ENCODE measurements around the gene PDGFC.
"Not testable (repeated sequence)": the region's sequence is repeated elsewhere in the genome, so short reads cannot be mapped to it uniquely, and the experiment has no call there.

The PDGFC gene

DNA sequence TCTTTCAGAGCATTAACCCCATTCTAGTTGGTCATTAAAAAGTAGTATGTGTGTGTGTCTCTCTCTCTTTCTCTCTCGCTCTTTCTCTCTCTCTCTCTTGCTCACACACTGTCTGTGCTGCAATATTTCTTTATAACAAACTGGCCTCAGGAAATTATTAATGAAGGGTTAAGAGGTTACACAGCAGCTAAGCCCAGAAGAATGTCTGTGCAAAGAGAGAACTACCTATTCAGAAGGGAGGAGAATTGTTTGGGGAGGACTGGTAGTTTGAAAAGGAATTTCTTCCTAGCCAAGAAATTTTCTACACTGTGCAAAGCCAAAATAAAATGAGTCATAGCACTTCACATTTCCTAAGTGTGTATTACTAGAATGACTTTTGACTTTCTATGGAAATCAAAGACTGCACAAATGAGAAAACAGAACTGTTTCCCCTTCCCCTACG lies 22.2 kb downstream of the PDGFC start:
- DNase-seq: no peak

DNA sequence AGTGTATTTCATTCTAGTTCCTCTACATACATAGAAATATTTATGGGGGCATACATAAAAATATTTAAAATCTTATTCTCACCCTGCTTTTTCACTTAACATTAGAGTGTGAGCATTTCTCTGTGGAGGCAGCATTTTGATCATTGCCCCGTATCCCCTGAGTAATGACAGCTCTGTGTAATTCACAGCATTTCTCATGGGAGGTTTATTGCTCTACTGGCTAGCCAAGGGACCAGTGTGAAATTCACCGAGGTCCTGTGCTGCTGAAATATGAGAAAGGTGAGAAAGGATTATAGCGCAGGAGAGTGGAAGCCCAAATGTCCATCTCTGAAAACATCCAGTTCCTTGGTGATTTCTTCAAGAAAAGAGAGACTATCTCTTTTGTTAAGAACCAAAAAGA lies 22.9 kb downstream of the PDGFC start:
- no peak for DNase-seq

DNA sequence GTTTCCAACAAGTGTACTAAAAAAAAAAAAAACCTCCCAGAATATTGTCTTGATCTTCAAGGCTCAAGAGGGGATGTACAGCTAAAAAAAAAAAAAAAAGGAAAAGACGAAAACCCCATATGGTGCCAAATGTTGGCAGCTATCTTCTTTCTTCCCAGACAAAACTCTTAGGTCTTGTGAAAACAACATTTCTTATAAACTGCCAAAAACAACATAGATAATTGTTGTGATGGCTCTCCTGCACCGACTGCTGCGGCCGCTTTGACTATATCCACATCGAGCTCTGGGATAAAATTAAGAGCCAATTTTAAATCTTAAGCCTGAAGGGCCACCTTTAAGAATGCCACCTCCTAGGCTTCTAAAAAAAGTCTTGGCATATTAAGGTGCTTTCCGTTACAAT lies 23.5 kb downstream of the PDGFC start:
- no peak for DNase-seq

DNA sequence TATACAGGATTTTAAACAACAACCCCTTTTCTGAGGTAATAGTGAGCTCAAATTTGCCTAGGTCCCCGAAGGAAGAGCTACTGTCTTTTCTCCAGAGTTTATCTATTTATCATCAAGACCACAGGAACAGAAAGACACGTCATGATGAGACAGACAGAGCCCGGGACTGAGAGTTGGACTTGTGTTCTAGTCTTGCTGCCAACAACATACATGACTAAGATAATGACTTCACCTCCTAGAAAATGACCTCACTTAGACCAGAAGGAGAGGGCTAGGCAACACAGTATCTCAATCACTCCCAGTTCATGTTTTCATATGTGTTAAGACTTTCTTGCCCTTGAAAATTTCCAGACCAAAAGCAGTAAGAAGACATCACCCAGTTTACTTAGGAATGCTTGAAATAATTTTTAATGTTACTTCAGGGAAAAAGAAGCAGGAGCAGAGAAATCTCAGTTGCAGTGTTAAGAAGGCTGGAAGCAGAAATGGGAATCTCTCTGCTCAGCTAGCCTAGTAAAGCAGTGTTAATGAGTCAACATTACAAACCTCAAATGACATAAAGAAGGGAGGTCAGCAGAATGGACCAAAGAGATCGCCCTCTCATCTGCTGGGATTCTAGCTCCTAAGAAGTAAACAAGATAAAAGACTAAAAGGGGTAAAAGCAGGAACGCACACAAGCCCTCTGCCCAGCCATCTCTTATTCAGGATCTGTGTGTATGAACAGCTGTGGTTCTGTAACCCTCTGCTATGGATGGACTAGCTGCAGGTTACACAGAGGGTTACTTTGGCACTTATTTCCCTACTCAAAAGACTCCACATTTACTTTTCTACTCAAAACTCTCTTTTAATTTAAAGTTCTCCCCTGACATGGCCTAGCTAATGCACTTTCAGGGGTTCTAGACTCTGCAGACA lies 24.8 kb downstream of the PDGFC start:
- peak; percentile 40 for DNase-seq

DNA sequence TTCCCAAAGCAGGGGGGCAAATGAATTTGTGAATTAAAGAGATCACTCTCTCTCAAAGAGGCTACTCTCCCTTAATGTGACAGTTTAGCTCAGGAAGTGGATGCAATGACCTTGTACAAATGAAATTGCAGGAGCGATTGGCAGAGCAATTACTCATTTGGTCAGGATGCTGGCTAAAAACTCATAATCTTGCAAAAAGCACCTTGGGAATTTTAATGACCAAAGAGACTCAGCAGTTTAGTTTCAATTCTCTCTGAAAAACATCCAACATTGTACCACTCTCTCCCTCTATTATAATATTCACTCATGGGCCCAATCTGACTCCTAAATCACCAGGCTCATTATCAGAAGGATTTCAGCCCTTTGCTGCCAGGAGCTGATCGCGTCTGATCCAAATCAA lies 26.1 kb downstream of the PDGFC start:
- no peak for DNase-seq

DNA sequence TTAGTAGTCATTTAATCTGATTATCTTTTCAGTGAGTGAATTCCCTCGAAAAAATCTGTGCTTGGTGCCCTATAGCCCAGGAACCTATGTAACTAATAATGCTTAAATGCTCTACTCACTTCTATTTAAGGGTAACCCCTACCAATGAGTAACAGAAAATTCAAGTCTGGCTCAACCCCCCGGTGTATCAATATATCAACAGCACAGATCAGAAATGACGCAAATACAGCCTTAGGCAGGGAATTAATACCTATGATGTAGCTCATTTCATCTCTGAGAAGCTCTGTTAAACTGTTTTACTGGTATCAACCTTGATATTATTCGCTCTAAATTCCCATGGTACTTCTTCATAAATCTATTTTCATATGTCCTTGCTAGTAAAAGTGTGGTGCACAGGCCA lies 28.6 kb downstream of the PDGFC start:
- no peak for DNase-seq

DNA sequence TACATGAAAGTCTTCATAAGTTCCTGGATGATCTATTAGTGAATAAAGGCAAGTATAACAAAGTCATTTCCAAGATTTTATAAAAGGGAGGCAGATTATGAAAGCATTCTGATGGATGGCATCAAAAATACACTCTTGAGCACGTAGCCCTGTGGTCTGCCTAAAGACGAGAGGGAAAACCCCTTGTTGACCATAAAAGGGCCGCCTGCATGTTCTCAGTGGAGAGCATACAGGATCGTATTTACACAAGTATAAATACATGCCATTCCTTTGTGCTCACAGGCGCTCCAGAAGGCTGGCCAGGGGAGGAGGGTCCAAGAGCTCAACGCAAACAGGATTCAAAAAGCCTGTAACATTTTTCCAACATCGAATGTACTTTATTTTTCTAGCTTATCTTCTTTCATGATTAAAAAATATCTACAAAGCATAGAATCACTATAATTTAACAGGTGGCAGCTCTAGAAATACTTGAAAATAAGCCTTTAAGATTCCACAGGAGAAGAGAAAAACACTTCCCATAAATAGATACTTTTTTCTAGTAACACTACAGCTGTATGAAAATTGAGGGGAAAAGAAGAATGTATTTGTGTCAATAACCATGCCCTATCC lies 29.6 kb downstream of the PDGFC start:
- no peak for DNase-seq

DNA sequence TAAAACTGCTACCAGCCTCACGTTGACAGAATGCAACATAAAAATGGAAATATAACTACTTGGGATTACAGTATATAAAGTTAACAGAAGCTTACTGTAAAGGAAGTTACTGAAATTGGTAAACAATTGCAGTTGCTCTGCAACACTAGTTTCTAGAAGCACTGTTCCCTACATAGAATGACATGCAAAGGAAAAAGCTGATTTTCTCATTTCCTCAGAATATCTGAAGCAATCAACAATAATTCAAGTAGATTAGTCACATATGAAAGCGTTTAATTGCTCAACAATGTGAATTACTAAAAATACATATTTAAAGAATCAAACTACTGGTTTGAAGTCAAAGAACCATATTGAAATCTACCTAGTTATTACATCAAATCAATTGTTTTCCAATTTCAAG lies 31.8 kb downstream of the PDGFC start:
- no peak for DNase-seq

DNA sequence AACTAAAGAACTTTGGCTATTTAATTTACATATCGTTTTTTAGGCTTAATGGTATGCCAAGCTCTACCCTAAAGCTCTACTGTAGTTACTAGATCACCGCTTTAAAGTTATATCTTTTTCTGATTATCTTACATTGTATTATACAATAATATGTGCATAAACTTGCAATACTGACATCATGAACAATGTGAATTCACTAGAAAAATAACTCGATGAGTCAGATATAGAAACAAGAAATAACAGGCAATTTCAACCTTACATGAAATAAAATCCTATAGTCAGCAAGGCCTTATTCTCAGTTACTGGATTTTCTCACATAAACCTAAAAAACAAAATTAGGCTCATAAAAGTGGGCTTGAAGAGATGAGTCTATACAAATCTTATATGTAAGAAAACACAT lies 32.5 kb downstream of the PDGFC start:
- DNase-seq: no peak

DNA sequence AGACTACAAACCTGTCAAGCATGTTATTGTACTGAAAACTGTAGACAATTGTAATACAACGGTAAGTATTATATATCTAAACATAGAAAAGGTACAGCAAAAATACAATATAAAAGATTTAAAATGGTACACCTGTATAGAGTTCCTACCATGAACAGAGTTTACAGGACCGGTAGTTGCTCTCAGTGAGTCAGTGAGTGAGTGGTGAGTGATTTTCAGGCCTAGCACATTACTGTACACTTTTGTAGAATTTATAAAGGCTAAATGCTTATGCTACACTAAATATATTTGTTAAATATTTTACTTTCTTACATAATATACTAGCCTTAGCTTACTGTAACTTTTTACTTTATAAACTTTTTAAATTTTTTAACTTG lies 37.4 kb downstream of the PDGFC start:
- no peak for DNase-seq

DNA sequence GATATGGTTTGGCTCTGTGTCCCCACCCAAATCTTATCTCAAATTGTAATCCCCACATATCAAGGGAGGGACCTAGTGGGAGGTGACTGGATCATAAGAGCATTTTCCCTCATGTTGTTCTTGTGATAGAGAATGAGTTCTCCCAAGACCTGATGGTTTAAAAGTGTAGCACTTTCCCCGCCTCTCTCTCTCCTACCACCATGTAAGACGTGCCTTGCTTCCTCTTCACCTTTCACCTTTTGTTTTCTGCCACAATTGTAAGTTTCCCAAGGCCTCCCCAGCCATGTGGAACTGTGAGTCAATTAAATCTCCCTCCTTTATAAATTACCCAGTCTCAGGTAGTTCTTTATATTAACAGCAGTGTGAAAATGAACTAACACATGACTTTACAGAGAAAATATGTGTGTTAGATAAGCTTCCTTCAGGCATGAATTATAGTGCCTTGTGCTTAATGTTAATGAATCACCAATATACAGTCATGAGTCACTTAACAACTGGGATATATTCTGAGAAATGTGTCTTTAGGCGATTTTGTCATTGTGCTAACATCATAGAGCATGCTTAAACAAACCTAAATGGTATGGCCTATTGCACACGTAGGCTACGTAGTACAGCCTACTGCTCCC lies 37.9 kb downstream of the PDGFC start:
- no peak for DNase-seq

DNA sequence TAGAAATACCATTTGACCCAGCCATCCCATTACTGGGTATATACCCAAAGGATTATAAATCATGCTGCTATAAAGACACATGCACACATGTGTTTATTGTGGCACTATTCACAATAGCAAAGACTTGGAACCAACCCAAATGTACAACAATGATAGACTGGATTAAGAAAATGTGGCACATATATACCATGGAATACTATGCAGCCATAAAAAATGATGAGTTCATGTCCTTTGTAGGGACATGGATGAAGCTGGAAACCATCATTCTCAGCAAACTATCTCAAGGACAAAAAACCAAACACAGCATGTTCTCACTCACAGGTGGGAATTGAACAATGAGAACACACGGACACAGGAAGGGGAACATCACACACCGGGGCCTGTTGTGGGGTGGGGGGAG lies 39.2 kb downstream of the PDGFC start:
- not testable (repeated sequence) for DNase-seq

DNA sequence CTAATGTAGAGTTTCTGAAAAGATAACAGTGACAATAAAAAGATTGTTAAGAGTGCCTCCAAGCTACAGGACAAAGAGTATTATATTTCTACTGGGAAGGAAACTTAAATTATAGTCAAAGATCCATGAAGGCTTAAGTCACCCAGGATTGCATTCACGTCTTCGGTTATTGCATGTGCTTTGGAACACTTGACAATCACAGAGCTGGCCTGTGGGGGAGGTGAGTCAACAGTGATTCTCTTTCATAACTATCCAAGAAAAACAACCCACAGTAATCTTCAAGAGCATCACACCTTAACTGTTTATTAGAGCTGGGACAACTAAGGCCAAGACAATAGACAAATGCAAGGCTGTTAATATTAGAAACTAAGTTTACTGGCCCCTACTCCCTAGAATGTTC lies 40.3 kb downstream of the PDGFC start:
- DNase-seq: no peak

DNA sequence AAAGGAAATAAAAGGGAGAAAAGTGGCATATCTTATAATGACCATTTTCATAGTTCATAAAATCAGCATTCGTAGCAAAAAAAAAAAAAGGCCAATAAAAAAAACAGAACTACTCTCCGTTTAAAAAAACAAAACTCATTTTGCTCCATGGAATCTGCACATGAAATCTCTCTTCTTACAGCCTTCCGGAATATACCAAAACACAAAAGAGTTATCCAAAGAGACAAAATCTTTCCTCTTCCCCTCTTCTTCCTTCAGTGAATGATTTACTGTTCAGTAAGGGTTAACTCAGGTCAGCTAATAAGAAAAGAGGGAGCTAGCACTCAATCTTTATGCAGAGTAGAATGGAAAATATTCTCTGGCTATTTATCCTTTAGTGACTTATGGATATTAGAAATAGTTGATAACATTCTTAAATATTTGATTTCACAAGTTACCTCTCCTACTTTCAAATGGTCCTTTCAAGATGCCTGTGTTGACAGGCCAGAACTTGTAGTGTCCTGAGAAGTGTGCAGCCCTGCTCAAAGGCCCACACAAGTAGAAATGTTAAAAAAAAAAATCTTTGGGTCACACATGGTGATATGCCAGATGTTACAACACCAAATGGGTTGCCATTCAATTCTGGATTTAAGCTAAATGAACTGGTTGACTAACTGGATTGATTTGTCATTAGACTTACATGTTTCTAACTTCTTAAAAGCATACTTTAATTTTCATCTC lies 42.1 kb downstream of the PDGFC start:
- DNase-seq: no peak

DNA sequence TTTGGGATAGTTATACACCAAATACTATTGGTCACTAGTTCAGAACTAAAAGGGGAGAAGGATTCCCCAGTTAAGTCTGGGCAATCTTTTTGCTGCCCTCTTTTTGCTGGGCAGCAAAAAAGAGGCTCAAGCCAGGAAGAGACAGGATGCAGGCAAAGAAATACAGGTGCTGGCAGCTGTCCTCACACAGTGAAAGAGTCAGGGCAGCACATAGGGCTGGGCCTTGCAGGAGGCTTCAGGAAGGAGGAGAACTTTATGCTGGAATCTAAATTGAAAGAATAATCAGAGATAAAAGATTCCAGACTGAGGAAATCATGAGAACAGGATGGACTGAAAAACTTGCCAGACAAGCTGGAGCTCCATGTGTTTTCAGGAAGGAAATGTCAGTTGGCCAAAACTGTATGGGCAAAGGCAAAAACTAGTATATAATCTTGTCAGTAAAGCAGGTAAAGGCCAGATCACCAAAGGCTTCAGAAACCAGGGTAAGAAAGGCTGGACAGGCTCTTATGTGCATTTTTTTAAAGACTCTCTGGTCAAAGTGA lies 46.8 kb downstream of the PDGFC start:
- no peak for DNase-seq

DNA sequence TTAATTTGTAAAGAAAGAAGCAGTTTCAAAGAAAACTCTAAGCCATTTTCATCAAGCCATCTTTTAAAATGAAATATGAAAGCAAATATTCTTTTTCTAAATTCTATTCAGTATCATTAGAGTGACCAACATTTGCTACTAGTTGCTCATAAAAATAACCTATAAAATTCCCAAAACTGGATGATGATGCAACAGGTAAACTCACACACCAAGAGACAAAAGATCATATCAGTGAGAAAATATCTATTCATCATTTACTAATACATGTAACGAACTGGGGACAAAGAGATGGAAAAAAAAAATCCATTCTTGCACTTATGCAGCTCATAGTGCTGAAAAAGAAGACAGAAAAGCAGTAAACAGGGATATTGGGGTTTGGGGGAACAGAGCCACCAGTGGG lies 48.1 kb downstream of the PDGFC start:
- no peak for DNase-seq

DNA sequence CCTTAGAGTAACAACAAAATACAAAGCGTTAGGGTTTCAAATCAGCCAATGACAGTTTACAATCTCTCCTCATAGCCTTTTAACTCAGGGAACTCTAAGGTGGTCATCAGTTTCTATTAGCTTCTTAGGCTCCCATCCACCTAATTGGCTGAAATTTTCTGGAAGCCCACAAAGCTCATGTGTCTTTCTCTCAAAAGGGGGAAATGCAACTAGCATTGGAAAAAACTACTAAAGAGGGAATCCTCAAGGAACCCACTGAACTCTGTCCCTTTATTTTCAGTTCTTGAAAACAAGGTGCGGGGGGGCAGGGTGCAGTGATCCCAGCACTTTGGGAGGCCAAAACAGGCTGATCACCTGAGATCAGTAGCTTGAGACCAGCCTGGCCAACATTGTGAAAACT lies 56.4 kb downstream of the PDGFC start:
- no peak for DNase-seq

DNA sequence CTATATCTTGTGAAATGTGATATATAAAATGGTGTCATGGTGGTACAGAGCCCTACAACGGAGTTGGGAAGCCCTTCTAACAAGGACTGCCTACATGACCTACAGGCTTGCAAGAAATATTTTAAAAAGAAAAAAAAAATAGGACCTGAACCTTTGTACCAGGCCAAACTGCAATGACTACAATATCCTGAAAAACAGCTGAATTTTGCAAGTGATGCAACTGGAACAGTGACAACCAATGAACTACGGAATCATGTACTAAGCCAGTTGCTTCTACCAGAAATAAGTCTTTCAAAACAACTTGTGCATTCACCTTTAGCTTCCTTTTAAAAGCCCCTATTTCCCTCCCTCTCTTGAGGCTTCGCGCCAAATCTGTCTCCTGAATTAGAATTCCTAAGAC lies 58.4 kb downstream of the PDGFC start:
- DNase-seq: no peak

DNA sequence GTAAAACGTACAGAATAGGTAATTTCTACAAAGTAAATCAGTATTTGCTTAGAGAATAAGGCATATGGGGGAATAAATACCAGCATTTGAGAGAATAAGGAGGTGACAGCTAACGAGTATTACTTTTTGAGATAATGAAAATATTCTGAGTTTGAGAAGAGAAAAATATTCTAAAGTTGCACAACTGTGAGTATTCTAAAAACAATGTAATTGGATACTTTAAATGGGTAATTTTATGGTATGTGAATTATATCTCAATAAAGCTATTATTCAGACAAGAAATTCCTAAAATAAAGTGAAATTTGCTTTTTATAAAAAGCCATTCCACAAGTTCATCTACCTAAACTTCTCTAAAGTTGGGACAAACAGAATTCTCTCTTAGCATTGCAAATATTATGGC lies 62.6 kb downstream of the PDGFC start:
- no peak for DNase-seq

DNA sequence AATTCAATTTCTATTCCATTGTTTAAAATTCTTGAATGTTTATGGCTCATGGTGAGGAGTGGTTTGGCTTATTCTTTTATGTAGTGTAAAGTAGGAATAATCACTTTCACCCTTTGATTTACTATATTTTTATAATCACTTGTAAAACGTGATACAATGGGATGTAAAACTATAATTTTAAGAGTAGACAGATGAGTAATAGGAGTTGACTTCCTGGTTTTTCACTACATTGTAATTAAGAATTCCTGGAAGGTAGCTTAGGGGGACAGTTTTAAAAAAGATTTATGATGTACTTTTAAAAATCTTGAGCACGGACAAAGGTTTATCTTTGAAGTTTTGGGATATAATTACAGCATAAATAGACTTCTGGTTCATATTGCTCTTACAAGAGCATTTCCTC lies 65.3 kb downstream of the PDGFC start:
- no peak for DNase-seq

DNA sequence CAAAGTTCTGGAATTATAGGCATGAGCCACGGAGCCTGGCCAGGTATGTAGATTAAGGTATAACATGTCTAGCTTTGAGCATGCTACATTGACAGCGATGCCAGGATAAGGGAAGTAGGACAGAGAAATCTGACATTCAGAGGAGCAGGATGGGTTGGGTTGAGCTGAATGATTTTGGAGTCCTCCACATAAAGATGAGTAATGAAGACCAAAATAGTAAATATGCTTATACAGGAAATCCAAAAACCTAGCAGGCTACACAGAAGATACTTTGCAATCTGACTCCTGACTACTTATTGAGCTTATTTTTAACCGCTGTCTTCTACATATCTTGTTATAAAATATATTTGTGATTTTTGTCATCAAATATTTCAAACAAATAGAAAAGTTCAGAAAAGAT lies 69.7 kb downstream of the PDGFC start:
- DNase-seq: no peak

DNA sequence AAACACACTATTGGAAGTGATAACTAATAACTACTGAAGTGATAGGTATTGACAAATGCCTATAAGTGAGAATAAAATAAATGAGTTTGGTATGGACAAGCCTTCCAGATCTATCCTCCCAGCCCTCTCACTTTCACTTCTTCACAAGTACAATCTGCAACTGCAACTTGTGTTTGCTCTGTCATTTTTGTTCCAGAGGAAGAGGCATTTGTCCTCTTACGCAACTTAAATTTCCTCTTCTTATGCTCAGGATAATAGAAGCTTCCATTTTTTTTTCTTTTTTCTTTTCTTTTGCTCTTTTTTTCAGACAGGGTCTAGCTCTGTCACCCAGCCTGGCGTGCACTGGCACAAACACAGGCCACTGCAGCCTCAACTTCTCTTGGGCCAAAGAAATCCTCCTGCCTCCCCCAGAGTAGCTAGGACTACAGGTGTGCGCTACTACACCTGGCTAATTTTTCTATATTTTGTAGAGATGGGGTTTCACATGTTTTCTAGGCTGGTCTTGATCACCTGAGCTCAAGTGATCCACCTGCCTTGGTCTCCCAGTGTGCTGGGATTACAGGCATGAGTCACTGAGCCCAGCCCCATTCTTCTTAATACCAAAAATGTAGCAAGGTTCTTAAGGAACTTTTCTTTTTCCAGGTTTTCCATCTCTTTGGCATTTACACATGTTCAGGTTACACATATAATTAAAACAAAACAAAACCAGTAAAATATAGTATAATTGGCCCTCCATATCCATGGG lies 73.1 kb downstream of the PDGFC start:
- DNase-seq: no peak

DNA sequence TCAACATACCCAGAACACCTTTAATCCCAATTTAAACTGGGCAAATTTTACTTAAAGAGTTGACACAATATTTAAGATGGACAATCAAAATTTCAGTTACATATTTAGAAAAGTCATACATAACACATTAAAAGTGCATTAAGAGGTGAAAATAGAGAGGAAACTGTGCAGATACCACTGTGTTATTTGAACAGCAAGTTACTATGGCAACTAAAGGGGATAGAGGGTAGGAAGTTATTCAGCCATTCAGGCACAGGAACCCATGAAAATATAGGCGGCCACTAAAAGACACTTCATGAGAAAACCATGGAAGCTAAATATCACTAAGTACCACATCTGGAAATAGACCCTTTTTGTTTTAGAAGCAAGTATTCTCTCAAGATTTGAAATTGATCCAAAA lies 75.1 kb downstream of the PDGFC start:
- DNase-seq: no peak

Data from T1000 (cell line).